Tibial artery (tissue), 4 donors: ENCODE data around the gene TMEM63B.

Experiments
- DNase-seq, 2 donors: peaks; one replicate each; pipeline ENCODE4 v3.0.0-alpha.2; 2019
- H3K27ac ChIP-seq, 2 donors: fragments of 200-600 bp; sonication (generic) in 1 of 2; 1 replicate in 1 of 2; 2 replicates in 1 of 2; pipeline ENCODE4 v1.5.1; 2018 to 2019; ENCODE audit warnings: mild to moderate bottlenecking in 1 of 2
- H3K27me3 ChIP-seq, 2 donors: fragments of 200-600 bp; sonication (generic) in 1 of 2; one replicate each; pipeline versions ENCODE4 v1.5.1 to v1.6.0; 2016 to 2019
- H3K36me3 ChIP-seq, 3 donors: fragments of 200-600 bp; sonication (generic) in 2 of 3; one replicate each; pipeline ENCODE4 v1.5.1; 2016 to 2019; ENCODE audit warnings: mild to moderate bottlenecking in 2 of 3
- H3K4me1 ChIP-seq, 4 donors: fragments of 200-600 bp; sonication (generic) in 2 of 4; 1 replicate in 3 of 4; 2 replicates in 1 of 4; pipeline ENCODE4 v1.5.1; 2016 to 2019
- H3K4me3 ChIP-seq, 2 donors: fragments of 200-600 bp; sonication (generic) in 1 of 2; 1 replicate in 1 of 2; 2 replicates in 1 of 2; pipeline ENCODE4 v1.5.1; 2018 to 2019; ENCODE audit warnings: mild to moderate bottlenecking in 2 of 2
- H3K9me3 ChIP-seq, 3 donors: fragments of 200-600 bp; sonication (generic) in 1 of 3; one replicate each; pipeline ENCODE4 v1.5.1; 2016 to 2019
- CTCF ChIP-seq, 2 experiments: fragments of 200-600 bp in 1 of 2; fragments of 450-650 bp in 1 of 2; IDR thresholded peaks; one replicate each; pipeline ENCODE4 v1.5.1; 2017 to 2019; ENCODE audit warnings: antibody characterized with exemption in 2 of 2, mild to moderate bottlenecking in 1 of 2, moderate library complexity in 1 of 2
- intact Hi-C: fragments of 100-400 bp; cut with DNase I; formaldehyde crosslinking; loops from one replicate; pipeline ENCODE4 v1.15.0; 2023; ENCODE audit warnings: low total_unique reads

The TMEM63B gene

GRCh38 chr6:44080561-44081521 is 46.5 kb upstream of the TMEM63B start:
- intact Hi-C loops: no loop called here
- TF ChIP-seq CTCF (IDR thresholded peaks at IDR 0.05): no peak
- no peak for DNase-seq

DNA sequence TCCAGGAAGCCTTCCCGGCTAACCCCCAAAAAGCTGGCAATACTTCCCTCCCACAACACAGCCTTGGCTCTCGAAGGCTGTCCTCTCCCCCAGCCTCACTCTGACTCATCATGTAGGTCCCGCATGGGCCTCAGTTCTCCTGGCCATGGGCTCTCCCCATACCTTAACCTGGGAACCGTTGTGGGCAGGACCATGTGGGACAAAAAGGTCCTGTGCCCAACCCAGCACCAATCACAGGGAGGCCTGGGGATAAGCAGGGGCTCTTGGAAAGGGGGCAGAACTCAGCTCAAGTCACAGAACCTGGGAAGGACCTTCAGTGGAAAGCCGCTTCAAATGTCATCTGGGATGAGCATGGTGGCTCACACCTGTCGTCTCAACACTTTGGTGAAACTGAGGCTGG is 45.6 kb upstream of the TMEM63B start:
- Histone ChIP-seq H3K9me3 (no peaks in the 10 kb centered on the region), H3K4me1 (peaks cover 0 to 7% (median 3%) of the 10 kb centered on the region in 4 donors), H3K27ac (no peak overlapping the region), H3K36me3 (no peaks in the 10 kb centered on the region), H3K27me3 (peaks cover 0 to 4% of the 10 kb centered on the region in 2 donors), H3K4me3 (no peak overlapping the region)
- no peak for DNase-seq
- intact Hi-C loops: no loop called here
- no peak for TF ChIP-seq CTCF (IDR thresholded peaks at IDR 0.05)

More at GRCh38 chr6:44080561-44081521, 46.5 kb upstream of the TMEM63B start:
- Histone ChIP-seq H3K4me1 (peaks cover 0 to 16% (median 12%) of the 10 kb centered on the region in 4 donors), H3K9me3 (no peaks in the 10 kb centered on the region), H3K36me3 (no peaks in the 10 kb centered on the region), H3K4me3 (no peak overlapping the region), H3K27me3 (peaks cover 0 to 8% of the 10 kb centered on the region in 2 donors), H3K27ac (no peak overlapping the region)

- intact Hi-C loops: no loop called here
Observed at GRCh38 chr6:44082872-44083321, 44.5 kb upstream of the TMEM63B start.

DNA sequence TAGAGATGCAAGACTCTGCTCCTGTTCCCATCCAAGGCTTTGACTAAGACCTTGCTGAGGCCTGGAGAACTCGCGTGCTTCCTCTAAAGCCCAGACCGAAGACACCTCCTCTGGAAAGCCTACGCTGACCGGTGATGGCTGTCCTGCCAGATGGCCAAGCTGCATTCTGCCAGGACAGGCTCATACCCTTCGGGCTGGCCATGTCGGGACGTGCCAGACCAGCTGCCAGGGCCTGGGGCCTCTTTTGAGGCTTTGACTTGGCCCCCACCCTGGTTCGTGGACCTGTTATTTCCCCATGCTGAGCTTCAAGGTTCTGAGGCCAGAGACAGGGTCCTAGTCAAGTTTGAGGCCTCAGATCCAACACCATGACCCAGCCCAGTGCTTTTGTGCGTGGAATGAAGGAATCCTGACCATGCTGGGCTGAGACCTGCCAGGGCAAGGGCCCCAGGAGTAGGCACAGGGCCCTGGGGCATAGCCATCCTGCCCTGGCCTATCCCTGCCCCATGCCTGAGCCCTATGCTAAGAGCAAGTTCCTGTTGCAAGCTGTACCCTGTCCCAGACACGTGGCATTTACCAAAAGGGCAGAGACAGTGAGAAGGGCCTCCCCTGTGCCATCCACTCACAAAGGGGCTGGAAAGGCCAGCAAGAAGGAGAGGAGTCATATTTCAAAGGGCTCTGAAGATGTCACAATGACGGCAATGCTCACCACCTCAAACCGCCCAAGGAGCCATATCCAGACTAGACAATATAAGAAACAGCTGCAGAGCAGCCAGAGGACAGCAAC is 42.9 kb upstream of the TMEM63B start:
- Histone ChIP-seq H3K4me1 (peaks cover 0 to 6% (median 0%) of the 10 kb centered on the region in 4 donors), H3K9me3 (no peaks in the 10 kb centered on the region), H3K36me3 (peaks cover 0 to 8% (median 0%) of the 10 kb centered on the region in 3 donors), H3K27me3 (no peaks in the 10 kb centered on the region), H3K27ac (no peak overlapping the region), H3K4me3 (no peak overlapping the region)
- intact Hi-C loops: no loop called here
- DNase-seq: no peak
- TF ChIP-seq CTCF (IDR thresholded peaks at IDR 0.05): no peak

More at GRCh38 chr6:44082872-44083321, 44.5 kb upstream of the TMEM63B start:
- no peak for DNase-seq
- TF ChIP-seq CTCF (IDR thresholded peaks at IDR 0.05): no peak
- no peaks in the 10 kb centered on the region for H3K9me3 ChIP-seq
- H3K27me3 ChIP-seq: no peaks in the 10 kb centered on the region
- H3K27ac ChIP-seq: no peak overlapping the region
- no peaks in the 10 kb centered on the region for H3K36me3 ChIP-seq
- no peak overlapping the region for H3K4me3 ChIP-seq
- peaks cover 0 to 6% (median 0%) of the 10 kb centered on the region in 4 donors for H3K4me1 ChIP-seq

DNA sequence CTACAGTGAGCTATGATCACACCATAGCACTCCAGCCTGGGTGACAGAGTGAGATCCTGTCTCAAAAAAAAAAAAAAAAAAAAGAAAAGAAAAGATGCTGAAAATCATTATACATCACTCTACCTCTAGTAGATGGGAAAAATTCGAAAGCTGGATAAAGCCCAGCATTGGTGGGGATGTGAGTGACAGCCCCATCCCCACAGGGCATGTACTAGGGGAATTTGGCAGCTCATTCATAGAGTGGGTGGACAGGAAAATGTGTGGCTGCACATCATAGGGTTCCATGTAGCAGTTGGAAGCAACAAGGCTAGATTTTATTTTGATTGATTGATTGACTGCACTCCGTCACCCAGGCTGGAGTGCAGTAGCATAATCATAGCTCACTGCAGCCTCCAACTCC is 42.1 kb upstream of the TMEM63B start:
- no peak for DNase-seq
- Histone ChIP-seq H3K4me1 (peaks cover 0 to 6% (median 0%) of the 10 kb centered on the region in 4 donors), H3K9me3 (no peaks in the 10 kb centered on the region), H3K27me3 (no peaks in the 10 kb centered on the region), H3K27ac (no peak overlapping the region), H3K4me3 (no peak overlapping the region), H3K36me3 (peaks cover 0 to 10% (median 0%) of the 10 kb centered on the region in 3 donors)
- TF ChIP-seq CTCF (IDR thresholded peaks at IDR 0.05): no peak
- intact Hi-C loops: no loop called here
